Mesodermal cell (in vitro differentiated cells): ENCODE data around the gene C10orf53.

ENCODE experiments used
- H3K27ac ChIP-seq: 2 replicates; pipeline ENCODE4 v1.7.0; 2013; ENCODE audit warnings: mild to moderate bottlenecking, low read depth, low read length, moderate library complexity; ENCODE audit not compliant: severe bottlenecking
- H3K36me3 ChIP-seq: 2 replicates; pipeline ENCODE4 v1.7.1; 2013; ENCODE audit warnings: mild to moderate bottlenecking, low read length, moderate library complexity; ENCODE audit not compliant: control insufficient read depth, insufficient read depth
- H3K4me1 ChIP-seq: one replicate; pipeline ENCODE4 v1.7.1; 2013; ENCODE audit warnings: mild to moderate bottlenecking, low read length; ENCODE audit not compliant: insufficient read depth, control insufficient read depth, poor library complexity, severe bottlenecking
- H3K4me3 ChIP-seq: 2 replicates; pipeline ENCODE4 v1.7.0; 2013; ENCODE audit warnings: low read length, control low read depth, mild to moderate bottlenecking; ENCODE audit not compliant: insufficient read depth, poor library complexity, severe bottlenecking; ENCODE audit errors: extremely low read depth
- H3K9me3 ChIP-seq: 2 replicates; pipeline ENCODE4 v1.7.1; 2013; ENCODE audit warnings: mild to moderate bottlenecking, low read length, moderate library complexity; ENCODE audit not compliant: control insufficient read depth
- WGBS, 2 experiments: methylation state at CpG; one replicate each; pipeline ENCODE4 v1.1.5; 2013; ENCODE audit warnings: missing lambda C conversion rate in 2 of 2; ENCODE audit not compliant: insufficient coverage in 2 of 2; 5-methylcytosine and 5-hydroxymethylcytosine counted together

C10orf53 gene

DNA sequence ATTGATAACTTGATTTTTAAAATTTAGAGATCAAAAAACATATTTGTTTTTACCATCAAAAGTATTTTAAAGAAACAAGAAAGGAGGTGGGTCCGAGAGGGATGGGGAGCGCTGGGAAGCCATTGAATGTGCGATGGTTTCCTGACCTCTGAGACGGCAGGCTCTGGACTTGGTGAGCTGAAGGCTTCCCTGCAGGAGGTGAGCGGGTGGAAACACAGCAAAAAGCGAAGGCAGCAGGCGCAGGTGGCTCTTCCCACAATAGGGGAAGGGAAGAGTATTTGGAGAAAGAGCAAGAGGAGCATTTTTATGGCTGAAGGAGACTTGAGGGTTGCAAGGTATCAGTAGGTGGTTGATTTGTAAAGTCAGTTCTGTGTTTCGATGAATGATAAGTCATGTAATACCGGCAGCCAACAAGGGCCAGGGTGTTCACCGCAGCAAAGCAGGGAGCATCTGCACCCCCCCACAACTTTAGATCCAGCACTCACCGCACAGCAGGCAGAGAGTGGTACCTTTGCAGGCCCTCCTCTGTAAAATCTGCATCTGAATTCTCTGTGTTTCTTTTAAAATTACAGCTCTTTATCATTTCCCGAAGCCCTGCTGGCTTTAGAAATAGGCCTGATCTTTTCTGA lies 10.5 kb downstream of the C10orf53 start:
- H3K4me3 ChIP-seq = no peak overlapping the region
- H3K36me3 ChIP-seq = no peaks in the 10 kb centered on the region
- no peaks in the 10 kb centered on the region for H3K4me1 ChIP-seq
- no peak overlapping the region for H3K27ac ChIP-seq
- 7 to 12% methylated on average over 8 to 10 of the region's 12 CpGs for WGBS, 2 experiments
- H3K9me3 ChIP-seq = peaks cover 7% of the 10 kb centered on the region

DNA sequence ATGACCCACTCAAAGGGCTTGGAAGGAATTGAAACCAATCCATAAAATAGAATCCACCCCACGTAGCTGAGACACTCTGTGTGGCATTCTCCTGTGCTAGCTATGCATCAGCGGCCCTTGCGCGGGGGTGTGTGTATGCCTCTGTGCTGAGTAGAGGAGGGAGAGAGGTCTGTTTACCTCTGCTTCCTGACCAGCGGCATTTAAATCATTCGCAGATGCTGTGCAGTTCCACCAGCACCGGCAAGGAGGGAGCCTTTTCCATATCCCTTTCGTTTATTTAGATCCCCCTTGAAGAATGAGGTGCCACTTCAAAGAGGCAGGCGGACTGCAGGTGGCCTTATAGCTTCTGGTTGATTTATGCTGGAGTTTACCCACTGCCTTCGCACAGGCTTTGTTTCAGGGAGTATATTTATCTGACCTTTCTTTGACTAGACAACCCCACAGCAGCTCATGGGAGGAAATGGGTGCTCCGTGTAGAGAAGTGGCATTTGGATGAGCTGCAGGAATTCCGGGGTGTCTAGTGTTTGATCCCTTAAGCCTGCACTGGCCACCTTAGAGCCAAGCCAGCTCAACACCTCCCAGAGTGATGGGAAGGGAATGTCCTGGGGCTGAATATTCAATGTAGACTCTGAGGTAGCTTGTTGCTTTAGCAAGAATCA lies 11.4 kb downstream of the C10orf53 start:
- H3K27ac ChIP-seq = no peak overlapping the region

DNA sequence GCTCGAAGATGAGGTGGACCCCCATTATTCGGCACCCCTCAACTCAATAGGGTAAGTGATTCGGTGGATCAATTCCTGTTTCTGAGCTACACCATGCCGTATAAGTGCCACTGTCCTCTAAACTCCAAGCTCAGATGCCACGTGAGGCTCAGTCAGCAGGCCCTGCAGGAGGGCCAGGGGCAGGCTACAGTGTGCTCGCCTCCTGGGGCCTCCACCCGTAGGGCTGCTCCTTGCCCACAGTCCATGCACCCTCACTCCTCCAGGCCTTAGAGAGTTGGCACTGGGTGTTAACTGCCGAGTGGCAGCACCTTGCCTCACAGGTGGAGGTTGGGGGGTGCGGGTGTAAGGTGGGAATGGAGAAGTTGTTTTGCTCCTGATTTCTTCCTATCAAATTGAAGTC lies 12.1 kb downstream of the C10orf53 start:
- no peak overlapping the region for H3K4me3 ChIP-seq
- 67 to 85% methylated on average over 5 of the region's 9 CpGs for WGBS, 2 experiments
- no peaks in the 10 kb centered on the region for H3K4me1 ChIP-seq
- H3K27ac ChIP-seq = no peak overlapping the region
- H3K36me3 ChIP-seq = no peaks in the 10 kb centered on the region
- peaks cover 7% of the 10 kb centered on the region for H3K9me3 ChIP-seq

More for the DNA sequence above, 11.4 kb downstream of the C10orf53 start:
- WGBS, 2 experiments = 13 to 19% methylated on average over 6 to 7 of the region's 12 CpGs
- no peak overlapping the region for H3K4me3 ChIP-seq
- no peaks in the 10 kb centered on the region for H3K36me3 ChIP-seq
- H3K4me1 ChIP-seq = no peaks in the 10 kb centered on the region
- peaks cover 7% of the 10 kb centered on the region for H3K9me3 ChIP-seq

DNA sequence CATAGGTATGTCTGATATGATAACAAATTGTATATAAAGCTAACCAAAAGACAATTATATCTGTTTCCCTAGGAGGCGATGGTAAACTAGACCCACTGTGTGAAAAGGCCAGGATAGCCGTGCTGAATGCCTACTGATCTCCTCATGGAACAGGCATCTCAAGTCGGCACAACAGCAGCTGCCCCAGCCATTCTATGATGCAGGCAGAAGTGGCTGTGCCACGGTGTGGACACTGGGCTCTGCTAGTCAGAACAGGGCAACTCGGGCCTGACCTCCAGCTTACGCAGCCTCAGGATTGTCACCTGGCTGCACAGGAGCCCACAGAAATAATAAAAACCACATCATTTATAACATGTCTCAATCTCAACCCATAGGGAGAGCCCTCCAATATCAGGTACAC lies 15.0 kb downstream of the C10orf53 start:
- Histone ChIP-seq H3K9me3 (no peaks in the 10 kb centered on the region), H3K36me3 (no peaks in the 10 kb centered on the region), H3K4me3 (no peak overlapping the region), H3K4me1 (no peaks in the 10 kb centered on the region), H3K27ac (no peak overlapping the region)
- 86 to 91% methylated on average over 6 of the region's 6 CpGs for WGBS, 2 experiments

DNA sequence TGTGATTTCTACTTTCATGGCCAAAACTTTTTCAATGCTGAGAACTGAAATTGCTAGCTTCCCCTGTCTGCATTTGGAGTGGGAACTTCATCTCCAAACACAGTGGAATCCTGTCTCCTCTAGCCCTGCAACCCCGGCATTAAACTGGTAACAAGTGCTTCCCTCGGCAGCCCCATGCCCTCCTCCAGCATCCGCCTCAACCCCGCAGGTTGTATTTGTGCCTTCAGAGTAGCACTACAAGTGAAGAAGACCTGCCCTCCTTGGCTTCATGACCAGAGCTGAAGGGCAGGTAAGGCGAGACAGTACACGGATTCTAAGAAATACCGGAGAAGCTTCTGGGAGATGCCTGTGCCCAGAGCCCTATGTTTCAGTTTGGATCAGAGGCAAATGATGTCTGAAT lies 16.9 kb downstream of the C10orf53 start:
- H3K9me3 ChIP-seq = no peaks in the 10 kb centered on the region
- no peaks in the 10 kb centered on the region for H3K4me1 ChIP-seq
- H3K27ac ChIP-seq = no peak overlapping the region
- 84 to 86% methylated on average over 4 to 7 of the region's 7 CpGs for WGBS, 2 experiments
- no peaks in the 10 kb centered on the region for H3K36me3 ChIP-seq
- H3K4me3 ChIP-seq = no peak overlapping the region

DNA sequence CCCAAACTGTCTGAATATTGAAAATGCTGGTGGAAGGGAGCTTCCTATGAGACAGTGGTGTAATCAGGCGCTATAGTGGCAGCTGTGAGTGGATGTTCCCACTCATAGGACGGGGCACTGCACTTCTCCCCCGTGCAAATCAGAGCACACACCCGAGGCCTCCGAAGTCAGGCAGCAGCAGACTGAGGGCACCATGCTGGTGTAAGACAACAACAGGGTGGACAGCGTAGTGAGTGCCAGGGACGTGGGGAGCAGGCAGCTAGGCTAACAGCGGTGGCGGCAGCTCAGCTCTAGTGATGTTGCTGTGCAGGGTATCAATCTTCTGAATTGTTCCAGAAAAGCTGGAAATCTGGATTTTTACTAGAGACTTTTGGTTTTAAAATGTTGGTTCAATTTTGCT lies 19.2 kb downstream of the C10orf53 start:
- WGBS, 2 experiments = 85 to 86% methylated on average over 8 to 9 of the region's 9 CpGs
- no peak overlapping the region for H3K27ac ChIP-seq
- H3K36me3 ChIP-seq = no peaks in the 10 kb centered on the region
- no peaks in the 10 kb centered on the region for H3K4me1 ChIP-seq
- H3K9me3 ChIP-seq = no peaks in the 10 kb centered on the region
- H3K4me3 ChIP-seq = no peak overlapping the region

DNA sequence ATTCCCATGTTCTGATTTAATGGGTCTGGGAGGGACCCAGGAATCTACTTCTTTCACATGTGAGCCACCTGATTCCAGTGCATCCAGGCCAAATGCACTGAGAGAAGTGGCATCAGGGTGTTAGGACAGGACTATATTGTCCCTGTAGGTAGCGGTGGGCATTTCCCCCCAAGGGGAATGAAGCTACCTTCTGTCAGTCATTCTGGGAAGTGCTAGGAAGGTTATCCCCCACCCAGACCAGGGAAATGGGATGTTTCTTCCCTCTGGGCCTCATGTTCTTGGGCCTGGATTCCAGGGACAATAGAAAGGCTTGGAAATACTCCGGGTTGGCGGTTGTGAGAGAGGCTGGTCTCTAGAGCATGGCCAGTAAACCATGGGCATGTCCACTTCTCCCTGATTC lies 20.8 kb downstream of the C10orf53 start:
- H3K4me3 ChIP-seq = no peak overlapping the region
- 100% methylated on average over 1 of the region's 3 CpGs; no CpG with 5 or more reads in 1 of the 2 experiments for WGBS, 2 experiments
- H3K36me3 ChIP-seq = no peaks in the 10 kb centered on the region
- no peaks in the 10 kb centered on the region for H3K9me3 ChIP-seq
- H3K4me1 ChIP-seq = no peaks in the 10 kb centered on the region
- no peak overlapping the region for H3K27ac ChIP-seq

DNA sequence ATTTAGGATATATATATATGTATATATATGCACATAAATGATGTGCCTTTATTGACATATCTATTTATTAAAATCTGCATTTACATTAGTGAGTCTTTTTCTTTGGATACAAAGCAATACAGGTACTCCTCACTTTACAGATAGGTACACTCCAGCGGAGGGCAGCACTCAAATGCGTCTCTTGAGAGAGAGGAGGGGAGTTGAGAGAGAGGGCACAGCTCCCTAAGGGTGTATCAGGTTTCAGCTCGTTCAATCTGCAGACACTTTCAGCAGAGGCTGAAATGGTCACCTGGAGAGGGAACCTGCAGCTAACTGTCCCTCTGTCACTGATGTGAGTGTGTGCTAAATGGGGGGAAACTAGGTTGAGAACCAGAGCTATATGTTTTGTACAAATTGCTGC lies 21.5 kb downstream of the C10orf53 start:
- WGBS, 2 experiments = 0% methylated on average over 1 of the region's 3 CpGs; no CpG with 5 or more reads in 1 of the 2 experiments
- no peaks in the 10 kb centered on the region for H3K4me1 ChIP-seq
- no peak overlapping the region for H3K4me3 ChIP-seq
- no peak overlapping the region for H3K27ac ChIP-seq
- no peaks in the 10 kb centered on the region for H3K36me3 ChIP-seq
- no peaks in the 10 kb centered on the region for H3K9me3 ChIP-seq

DNA sequence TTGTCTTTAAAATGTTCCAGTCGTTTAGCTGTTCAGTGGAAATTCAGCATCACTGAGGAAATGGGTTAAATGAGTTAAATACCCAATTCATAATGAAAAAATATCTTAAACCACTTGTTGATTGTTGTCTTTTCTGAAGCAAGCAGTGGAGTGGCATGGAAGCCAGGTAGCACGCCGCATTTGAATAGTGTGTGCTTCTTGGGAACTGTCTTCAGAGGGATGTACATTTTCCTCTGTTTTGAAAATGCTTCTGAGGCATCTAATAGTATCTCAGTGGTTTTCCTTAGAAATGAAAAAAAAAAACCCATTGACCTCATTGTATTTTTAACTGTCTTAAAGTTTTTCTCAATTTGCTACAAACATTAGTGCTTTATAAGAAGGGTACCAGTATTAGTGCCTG lies 28.1 kb downstream of the C10orf53 start:
- Histone ChIP-seq H3K9me3 (no peaks in the 10 kb centered on the region), H3K27ac (no peak overlapping the region), H3K36me3 (no peaks in the 10 kb centered on the region), H3K4me3 (no peak overlapping the region), H3K4me1 (no peaks in the 10 kb centered on the region)
- WGBS, 2 experiments = 75 to 79% methylated on average over 2 of the region's 3 CpGs

DNA sequence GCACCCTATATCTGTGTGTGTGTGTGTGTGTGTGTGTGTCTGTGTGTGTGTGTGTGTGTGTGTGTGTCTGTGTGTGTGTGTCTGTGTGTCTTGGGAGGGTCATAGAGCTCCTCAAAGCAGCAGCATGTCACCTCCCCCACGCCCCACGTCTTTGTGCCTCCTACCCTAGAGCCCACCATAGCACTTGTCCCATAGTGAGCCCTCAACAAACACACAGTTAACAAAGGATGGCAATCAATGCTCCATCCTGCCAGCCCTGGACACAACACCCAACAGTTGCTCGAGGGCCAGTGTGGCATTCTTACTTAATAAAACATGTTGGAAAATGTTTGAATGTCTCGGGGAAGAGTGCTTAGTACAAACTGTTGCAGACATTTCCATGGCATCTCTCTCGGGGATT lies 30.5 kb downstream of the C10orf53 start:
- no peaks in the 10 kb centered on the region for H3K9me3 ChIP-seq
- no peak overlapping the region for H3K27ac ChIP-seq
- no peak overlapping the region for H3K4me3 ChIP-seq
- H3K4me1 ChIP-seq = no peaks in the 10 kb centered on the region
- no peaks in the 10 kb centered on the region for H3K36me3 ChIP-seq
- 63 to 95% methylated on average over 4 of the region's 5 CpGs for WGBS, 2 experiments

DNA sequence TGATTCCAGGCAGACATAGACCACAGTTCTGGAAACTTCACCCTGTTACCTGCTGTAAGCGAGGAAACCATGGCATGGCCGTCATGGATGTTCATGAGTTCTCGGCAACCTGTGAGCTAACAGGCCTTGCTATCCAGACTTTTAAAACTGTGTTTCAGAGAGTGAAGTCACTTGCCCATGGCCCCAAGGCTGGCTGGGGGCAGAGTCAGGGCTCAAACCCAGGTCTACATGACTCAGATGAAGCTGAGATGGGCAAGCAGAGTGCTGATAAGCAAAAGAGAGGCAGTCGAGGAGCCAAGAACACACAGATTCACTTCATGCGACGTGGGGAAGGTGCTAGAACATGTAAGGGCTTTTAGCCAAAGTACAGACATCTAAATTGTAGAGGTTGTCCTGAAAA lies 31.5 kb downstream of the C10orf53 start:
- no peak overlapping the region for H3K27ac ChIP-seq
- H3K4me1 ChIP-seq = no peaks in the 10 kb centered on the region
- no peak overlapping the region for H3K4me3 ChIP-seq
- 90 to 91% methylated on average over 6 of the region's 6 CpGs for WGBS, 2 experiments
- no peaks in the 10 kb centered on the region for H3K36me3 ChIP-seq
- H3K9me3 ChIP-seq = no peaks in the 10 kb centered on the region
